ENCODE results near the gene MAX. TPM values are rescaled to one million over a fixed set of nuclear protein-coding genes. Genes with fewer than 3 reads are reported as not detected.

The MAX gene
- total RNA-seq, 2 experiments from 2014 or later: 159 to 171 TPM

DNA sequence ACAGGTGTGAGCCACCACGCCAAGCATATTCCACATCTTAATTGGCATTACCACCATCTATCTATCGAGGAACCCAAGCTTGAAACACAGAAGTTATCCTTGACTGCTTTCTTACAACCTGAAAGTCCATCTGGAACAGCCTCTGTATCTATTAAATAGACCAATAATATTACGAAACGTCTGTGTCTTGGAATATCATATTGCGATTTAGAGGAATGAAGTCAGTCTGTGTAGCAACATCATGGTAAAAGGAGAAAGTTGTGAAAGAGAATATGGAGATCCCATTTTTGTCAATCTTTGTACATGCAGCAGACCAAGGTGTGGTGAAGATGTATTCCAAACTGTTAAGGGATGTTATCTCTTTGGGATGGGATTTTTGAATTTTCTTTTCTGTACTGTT, 25.8 kb upstream of the MAX start:
- H3K27me3 Mint-ChIP-seq: peaks cover 5% of the 10 kb centered on the region
- CTCF ChIA-PET: no interaction called here
- H3K27ac Mint-ChIP-seq: no peak overlapping the region
- Histone ChIP-seq H3K36me3 (ENCODE audit: insufficient read depth, low read length) (no peaks in the 10 kb centered on the region), H3K4me3 (ENCODE audit: low read length) (no peak overlapping the region), H3K27ac (ENCODE audit: low read depth in 1 of 2, low read length in 2 of 2) (no peak overlapping the region), H3K9me3 (ENCODE audit: control insufficient read depth in 1 of 2, insufficient read depth in 1 of 2, low read length in 2 of 2) (no peaks in the 10 kb centered on the region), H3K27me3 (ENCODE audit: control insufficient read depth in 1 of 2, insufficient read depth in 2 of 2, low read length in 2 of 2) (peaks cover 0 to 7% of the 10 kb centered on the region in 2 experiments), H3K4me1 (ENCODE audit: insufficient read depth, low read length) (no peaks in the 10 kb centered on the region)
- TF ChIP-seq, protein P1, sequence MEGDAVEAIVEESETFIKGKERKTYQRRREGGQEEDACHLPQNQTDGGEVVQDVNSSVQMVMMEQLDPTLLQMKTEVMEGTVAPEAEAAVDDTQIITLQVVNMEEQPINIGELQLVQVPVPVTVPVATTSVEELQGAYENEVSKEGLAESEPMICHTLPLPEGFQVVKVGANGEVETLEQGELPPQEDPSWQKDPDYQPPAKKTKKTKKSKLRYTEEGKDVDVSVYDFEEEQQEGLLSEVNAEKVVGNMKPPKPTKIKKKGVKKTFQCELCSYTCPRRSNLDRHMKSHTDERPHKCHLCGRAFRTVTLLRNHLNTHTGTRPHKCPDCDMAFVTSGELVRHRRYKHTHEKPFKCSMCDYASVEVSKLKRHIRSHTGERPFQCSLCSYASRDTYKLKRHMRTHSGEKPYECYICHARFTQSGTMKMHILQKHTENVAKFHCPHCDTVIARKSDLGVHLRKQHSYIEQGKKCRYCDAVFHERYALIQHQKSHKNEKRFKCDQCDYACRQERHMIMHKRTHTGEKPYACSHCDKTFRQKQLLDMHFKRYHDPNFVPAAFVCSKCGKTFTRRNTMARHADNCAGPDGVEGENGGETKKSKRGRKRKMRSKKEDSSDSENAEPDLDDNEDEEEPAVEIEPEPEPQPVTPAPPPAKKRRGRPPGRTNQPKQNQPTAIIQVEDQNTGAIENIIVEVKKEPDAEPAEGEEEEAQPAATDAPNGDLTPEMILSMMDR (IDR thresholded peaks at IDR 0.05): no peak
- POLR2A ChIA-PET: no interaction called here
- no peaks in the 10 kb centered on the region for H3K9me3 Mint-ChIP-seq
- intact Hi-C loops (cut with DNase I, micrococcal nuclease): no loop called here
- DNase-seq: no peak
- no peaks in the 10 kb centered on the region for H3K36me3 Mint-ChIP-seq (ENCODE audit: low read depth)
- H3K4me1 Mint-ChIP-seq (ENCODE audit: low read depth): no peaks in the 10 kb centered on the region
- no peak overlapping the region for H3K4me3 Mint-ChIP-seq
- ATAC-seq (ENCODE audit: poor library complexity): no peak

- Histone ChIP-seq H3K4me1 (ENCODE audit: insufficient read depth, low read length) (peaks cover 5% of the 10 kb centered on the region), H3K4me3 (ENCODE audit: low read length) (no peak overlapping the region), H3K9me3 (ENCODE audit: control insufficient read depth in 1 of 2, insufficient read depth in 1 of 2, low read length in 2 of 2) (no peaks in the 10 kb centered on the region), H3K27me3 (ENCODE audit: control insufficient read depth in 1 of 2, insufficient read depth in 2 of 2, low read length in 2 of 2) (no peaks in the 10 kb centered on the region), H3K36me3 (ENCODE audit: insufficient read depth, low read length) (no peaks in the 10 kb centered on the region), H3K27ac (ENCODE audit: low read depth in 1 of 2, low read length in 2 of 2) (no peak overlapping the region)
- TF ChIP-seq, protein P1 (IDR thresholded peaks at IDR 0.05): no peak
- ATAC-seq (ENCODE audit: poor library complexity): no peak
- intact Hi-C loops (cut with DNase I, micrococcal nuclease): no loop called here
- Mint-ChIP-seq H3K4me1 (ENCODE audit: low read depth) (no peaks in the 10 kb centered on the region), H3K36me3 (ENCODE audit: low read depth) (no peaks in the 10 kb centered on the region), H3K27me3 (no peaks in the 10 kb centered on the region), H3K4me3 (no peak overlapping the region), H3K9me3 (no peaks in the 10 kb centered on the region), H3K27ac (no peak overlapping the region)
- CTCF ChIA-PET: interaction anchor here (0.6 kb wide), 1 partner anchor 658 kb away, joined by 4 read pairs; no protein-coding TSS in a partner anchor
- no peak for DNase-seq
- POLR2A ChIA-PET: no interaction called here
These were observed 15.7 kb upstream of the MAX start for GRCh38 chr14:65117769-65118745.

- Histone ChIP-seq H3K4me1 (ENCODE audit: insufficient read depth, low read length) (peaks cover 5% of the 10 kb centered on the region), H3K9me3 (ENCODE audit: control insufficient read depth in 1 of 2, insufficient read depth in 1 of 2, low read length in 2 of 2) (no peaks in the 10 kb centered on the region), H3K27ac (ENCODE audit: low read depth in 1 of 2, low read length in 2 of 2) (no peak overlapping the region), H3K36me3 (ENCODE audit: insufficient read depth, low read length) (no peaks in the 10 kb centered on the region), H3K27me3 (ENCODE audit: control insufficient read depth in 1 of 2, insufficient read depth in 2 of 2, low read length in 2 of 2) (no peaks in the 10 kb centered on the region), H3K4me3 (ENCODE audit: low read length) (no peak overlapping the region)
- no peak overlapping the region for H3K4me3 Mint-ChIP-seq
- no peaks in the 10 kb centered on the region for H3K27me3 Mint-ChIP-seq
- ATAC-seq (ENCODE audit: poor library complexity) (no peak), DNase-seq (no peak)
- TF ChIP-seq, protein P1 (IDR thresholded peaks at IDR 0.05): no peak
- H3K9me3 Mint-ChIP-seq: no peaks in the 10 kb centered on the region
- ChIA-PET POLR2A (no interaction called here), CTCF (no interaction called here)
- no peak overlapping the region for H3K27ac Mint-ChIP-seq
- intact Hi-C loops (cut with DNase I, micrococcal nuclease): no loop called here
- H3K4me1 Mint-ChIP-seq (ENCODE audit: low read depth): no peaks in the 10 kb centered on the region
- no peaks in the 10 kb centered on the region for H3K36me3 Mint-ChIP-seq (ENCODE audit: low read depth)
These were observed 13.3 kb upstream of the MAX start for GRCh38 chr14:65115615-65116014.

Measured in CD4-positive, alpha-beta T cell (primary cell).